ENCODE measurements around the gene CNR2. TPM values are rescaled to one million over a fixed set of nuclear protein-coding genes. Genes with fewer than 3 reads are reported as not detected.

The CNR2 gene
- total and polyA plus RNA-seq, 2 donors from 2014 or later, result 0.57 TPM; not detected in 1

- H3K4me3 ChIP-seq (ENCODE audit: low read length in 3 of 3), result no peak overlapping the region
- peak; percentile 23 for FAIRE-seq
- no peak for DNase-seq
- H3K9ac ChIP-seq (ENCODE audit: low read length in 3 of 3), result no peak overlapping the region
- intact Hi-C loops (cut with DNase I), result no loop called here
- H3K27me3 ChIP-seq (ENCODE audit: control insufficient read depth, insufficient read depth, low read length), result no peaks in the 10 kb centered on the region
- no peak overlapping the region for H3K27ac ChIP-seq (ENCODE audit: low read depth in 2 of 2, low read length in 2 of 2)
- H3K36me3 ChIP-seq (ENCODE audit: control insufficient read depth in 2 of 3, insufficient read depth in 3 of 3, low read length in 3 of 3), result no peaks in the 10 kb centered on the region
- peaks cover 0 to 7% (median 0%) of the 10 kb centered on the region in 3 donors for H3K9me3 ChIP-seq (ENCODE audit: control insufficient read depth in 2 of 3, insufficient read depth in 1 of 3, low read length in 3 of 3)
- peaks cover 0 to 3% (median 0%) of the 10 kb centered on the region in 3 donors for H3K4me1 ChIP-seq (ENCODE audit: control insufficient read depth in 2 of 3, insufficient read depth in 2 of 3, low read depth in 1 of 3, low read length in 3 of 3)
- TF ChIP-seq CTCF (IDR thresholded peaks at IDR 0.05; ENCODE audit: borderline replicate concordance, extremely low read depth, insufficient read depth), result no peak
Measured at GRCh38 chr1:23947366-23947765, 34.2 kb upstream of the CNR2 start.

- peaks cover 0 to 1% (median 0%) of the 10 kb centered on the region in 3 donors for H3K4me1 ChIP-seq (ENCODE audit: control insufficient read depth in 2 of 3, insufficient read depth in 2 of 3, low read depth in 1 of 3, low read length in 3 of 3)
- intact Hi-C loops (cut with DNase I), result no loop called here
- no peak overlapping the region for H3K27ac ChIP-seq (ENCODE audit: low read depth in 2 of 2, low read length in 2 of 2)
- H3K27me3 ChIP-seq (ENCODE audit: control insufficient read depth, insufficient read depth, low read length), result no peaks in the 10 kb centered on the region
- peak in 1 of 5 donors; percentile 19 for DNase-seq
- H3K9me3 ChIP-seq (ENCODE audit: control insufficient read depth in 2 of 3, insufficient read depth in 1 of 3, low read length in 3 of 3), result no peaks in the 10 kb centered on the region
- H3K4me3 ChIP-seq (ENCODE audit: low read length in 3 of 3), result no peak overlapping the region
- peak overlapping the region in 1 of 3 donors; percentile 19 for H3K9ac ChIP-seq (ENCODE audit: low read length in 3 of 3)
- no peak for FAIRE-seq
- no peak for TF ChIP-seq CTCF (IDR thresholded peaks at IDR 0.05; ENCODE audit: borderline replicate concordance, extremely low read depth, insufficient read depth)
- no peaks in the 10 kb centered on the region for H3K36me3 ChIP-seq (ENCODE audit: control insufficient read depth in 2 of 3, insufficient read depth in 3 of 3, low read length in 3 of 3)
Measured at GRCh38 chr1:23936481-23937176, 23.5 kb upstream of the CNR2 start.

DNA sequence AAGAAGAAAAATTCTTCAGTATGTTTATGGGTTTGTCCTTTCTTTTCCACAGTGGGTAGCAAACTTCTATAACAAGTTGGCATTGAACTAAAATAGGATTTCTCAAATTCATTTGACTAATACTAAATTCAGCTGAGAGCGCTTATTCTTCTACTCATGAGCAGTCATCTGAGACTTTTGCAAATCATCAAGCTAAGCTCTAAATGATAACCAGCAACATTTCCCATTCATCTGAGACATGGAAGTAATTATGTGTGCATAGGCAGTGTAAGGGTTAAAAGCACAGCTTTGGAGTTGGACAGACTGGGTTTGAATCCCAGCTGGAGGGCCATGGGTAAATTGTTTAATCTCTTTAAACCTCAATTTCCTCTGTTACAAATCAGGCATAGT, 18.3 kb upstream of the CNR2 start:
- DNase-seq, result no peak
- H3K9me3 ChIP-seq (ENCODE audit: control insufficient read depth in 2 of 3, insufficient read depth in 1 of 3, low read length in 3 of 3), result no peaks in the 10 kb centered on the region
- peak overlapping the region in 2 of 3 donors; percentile 5 to 32 for H3K9ac ChIP-seq (ENCODE audit: low read length in 3 of 3)
- no peaks in the 10 kb centered on the region for H3K27me3 ChIP-seq (ENCODE audit: control insufficient read depth, insufficient read depth, low read length)
- no peak for FAIRE-seq
- peak overlapping the region in 1 of 3 donors; percentile 37 for H3K4me3 ChIP-seq (ENCODE audit: low read length in 3 of 3)
- intact Hi-C loops (cut with DNase I), result no loop called here
- TF ChIP-seq CTCF (IDR thresholded peaks at IDR 0.05; ENCODE audit: borderline replicate concordance, extremely low read depth, insufficient read depth), result no peak
- peaks cover 0 to 4% (median 3%) of the 10 kb centered on the region in 3 donors for H3K4me1 ChIP-seq (ENCODE audit: control insufficient read depth in 2 of 3, insufficient read depth in 2 of 3, low read depth in 1 of 3, low read length in 3 of 3)
- H3K36me3 ChIP-seq (ENCODE audit: control insufficient read depth in 2 of 3, insufficient read depth in 3 of 3, low read length in 3 of 3), result no peaks in the 10 kb centered on the region
- peak overlapping the region; percentile 48 to 87 for H3K27ac ChIP-seq (ENCODE audit: low read depth in 2 of 2, low read length in 2 of 2)

Measured in kidney (tissue), 14 donors.